GM18520 (cell line): ENCODE results near the gene FGFBP2.

Experiments used
- ATAC-seq: cut with Tn5 transposase; IDR thresholded peaks from one replicate; pipeline ENCODE4 v1.9.1; 2021; ENCODE audit not compliant: unreplicated experiment

The FGFBP2 gene

DNA sequence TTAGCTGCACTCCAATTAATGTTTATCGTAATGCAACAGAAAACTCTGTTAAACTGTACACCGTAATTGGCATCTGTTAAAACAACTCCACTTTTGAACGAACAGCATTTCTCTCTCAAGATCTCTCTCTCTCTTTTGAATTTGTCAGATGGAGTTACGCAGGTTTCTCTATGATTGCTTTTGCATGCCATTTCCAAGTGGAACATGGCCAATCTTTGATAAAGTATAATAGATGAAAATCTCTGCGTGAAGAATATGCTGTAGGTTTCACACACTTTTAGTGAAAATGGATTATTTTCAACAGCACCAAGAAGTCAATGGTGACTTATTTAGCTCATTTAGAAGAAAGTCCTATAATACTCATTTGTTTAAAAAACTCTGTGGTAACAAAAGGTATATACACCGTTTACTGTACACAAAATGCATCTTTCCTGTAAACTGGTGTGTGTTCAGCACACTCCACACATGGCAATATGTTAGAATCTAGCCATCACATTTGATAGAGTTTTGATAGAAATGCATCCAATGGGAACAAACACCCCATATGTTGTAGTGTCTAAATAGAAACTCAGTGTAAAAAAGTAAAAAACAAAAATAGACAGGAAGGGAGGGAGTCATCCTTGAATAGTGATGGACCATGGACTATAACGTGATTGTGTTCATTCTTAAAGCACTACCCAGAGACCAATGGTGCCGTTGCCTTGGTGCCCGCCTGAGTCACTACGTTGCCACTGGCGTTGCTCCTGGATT is 5.8 kb upstream of the FGFBP2 start:
- no peak for ATAC-seq

DNA sequence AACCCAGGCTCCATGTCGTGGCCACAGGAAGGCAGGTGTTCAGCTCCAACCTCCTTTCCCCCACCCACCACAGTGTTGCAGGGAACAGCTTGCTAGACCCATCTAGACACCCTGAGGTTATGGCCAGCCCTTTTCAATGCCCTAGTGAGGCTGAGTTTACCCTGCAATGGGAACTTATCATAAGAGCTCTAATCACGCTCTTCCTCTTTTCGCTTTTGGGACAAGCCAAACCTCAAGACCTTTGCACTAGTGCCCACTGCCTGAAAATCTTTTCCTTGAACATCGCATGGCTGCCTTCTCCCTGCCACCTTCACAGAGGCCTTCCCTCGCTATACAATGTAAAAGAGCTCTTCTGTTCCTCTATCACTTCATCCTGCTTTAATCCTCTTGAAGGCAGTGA is 2.4 kb upstream of the FGFBP2 start:
- ATAC-seq = no peak

DNA sequence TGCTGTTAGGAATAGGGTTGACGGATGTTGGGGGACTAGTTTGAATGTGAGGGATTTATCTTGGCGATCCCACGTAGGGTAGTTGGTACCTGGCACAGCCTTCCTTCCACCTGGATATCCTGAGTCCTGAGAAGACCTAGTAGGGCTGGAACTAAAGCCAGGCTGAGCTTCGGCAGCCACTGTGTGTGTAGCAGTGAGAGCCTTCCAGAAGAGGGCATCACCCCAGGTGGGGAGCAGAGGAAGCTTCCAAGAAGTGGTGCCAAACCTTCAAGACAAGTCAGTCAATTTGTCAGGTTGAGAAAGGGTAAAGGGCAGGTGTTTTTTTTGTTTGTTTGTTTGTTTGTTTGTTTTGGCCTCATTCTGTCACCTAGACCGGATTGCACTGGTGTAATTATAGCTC is 1.2 kb upstream of the FGFBP2 start:
- no peak for ATAC-seq

DNA sequence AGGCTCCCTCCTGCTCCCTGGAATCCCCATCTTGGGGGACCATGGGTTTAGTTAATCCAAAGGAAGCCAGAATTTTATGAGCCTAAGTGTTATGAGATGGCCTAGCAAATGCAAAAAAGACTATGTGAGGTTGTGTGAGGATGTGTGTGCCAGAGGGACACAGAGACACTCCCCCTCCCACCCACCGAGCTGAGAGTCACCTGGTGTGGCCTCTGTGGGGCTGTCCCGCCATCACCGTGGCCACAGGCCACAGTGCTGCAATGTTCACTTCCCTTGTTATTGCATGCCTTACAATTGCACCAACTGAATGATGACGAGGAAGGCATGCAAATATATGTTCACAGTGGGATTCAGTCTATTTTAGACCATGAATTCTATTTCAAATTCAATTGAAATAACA is 601 bp upstream of the FGFBP2 start:
- ATAC-seq = peak; percentile 96

DNA sequence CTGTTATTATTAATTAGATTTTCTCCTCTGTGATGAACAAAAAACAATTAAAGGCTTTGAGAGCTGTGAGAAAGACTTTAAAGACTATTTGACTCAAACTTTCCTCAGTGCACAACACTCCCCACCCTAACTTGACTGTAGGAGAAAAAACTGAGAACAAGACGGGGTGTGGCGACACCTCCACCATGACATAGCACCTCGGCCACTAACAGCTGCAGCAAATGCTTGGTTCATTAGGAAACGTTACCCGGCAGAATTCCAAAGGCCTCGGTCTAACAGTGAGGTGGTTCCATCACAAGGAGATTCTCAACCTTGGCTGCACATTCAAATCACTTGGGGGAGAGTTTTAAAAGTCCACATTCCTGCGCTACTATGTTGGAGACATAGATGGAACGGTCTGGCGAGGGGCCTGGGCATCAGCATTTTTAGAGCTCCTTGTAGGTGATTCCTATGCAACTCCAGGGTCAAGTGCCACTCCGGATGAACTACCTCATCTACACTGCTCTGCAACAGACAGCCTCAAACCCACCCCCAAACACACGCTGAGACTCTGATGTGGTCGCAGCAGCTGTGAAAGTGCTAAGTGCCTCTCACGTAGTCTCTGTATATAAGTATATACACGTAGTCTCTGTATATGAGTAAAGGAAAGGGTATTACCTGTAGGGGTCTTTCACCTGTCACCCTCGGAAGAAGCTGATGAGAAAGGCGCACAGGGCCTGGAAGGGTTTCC is 1.0 kb downstream of the FGFBP2 start:
- ATAC-seq = no peak

DNA sequence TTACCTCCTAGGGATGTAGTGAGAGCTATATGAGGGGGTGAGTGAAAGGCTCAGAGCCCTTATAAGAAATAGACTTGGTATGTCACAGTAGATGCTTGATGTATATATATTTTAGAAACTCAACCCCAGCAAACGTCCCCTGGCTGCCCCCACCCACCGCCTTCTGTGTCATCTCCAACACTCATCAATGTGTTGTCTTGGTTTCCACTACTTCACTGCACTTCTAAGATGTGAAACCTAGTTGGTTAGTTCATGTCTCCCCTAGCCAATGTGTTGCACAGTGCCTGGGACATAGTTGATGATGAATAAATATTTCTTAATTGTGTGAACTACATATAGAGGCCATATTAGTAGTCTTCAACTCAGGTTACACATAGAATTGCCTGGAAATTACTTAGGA is 4.4 kb downstream of the FGFBP2 start:
- ATAC-seq = no peak

DNA sequence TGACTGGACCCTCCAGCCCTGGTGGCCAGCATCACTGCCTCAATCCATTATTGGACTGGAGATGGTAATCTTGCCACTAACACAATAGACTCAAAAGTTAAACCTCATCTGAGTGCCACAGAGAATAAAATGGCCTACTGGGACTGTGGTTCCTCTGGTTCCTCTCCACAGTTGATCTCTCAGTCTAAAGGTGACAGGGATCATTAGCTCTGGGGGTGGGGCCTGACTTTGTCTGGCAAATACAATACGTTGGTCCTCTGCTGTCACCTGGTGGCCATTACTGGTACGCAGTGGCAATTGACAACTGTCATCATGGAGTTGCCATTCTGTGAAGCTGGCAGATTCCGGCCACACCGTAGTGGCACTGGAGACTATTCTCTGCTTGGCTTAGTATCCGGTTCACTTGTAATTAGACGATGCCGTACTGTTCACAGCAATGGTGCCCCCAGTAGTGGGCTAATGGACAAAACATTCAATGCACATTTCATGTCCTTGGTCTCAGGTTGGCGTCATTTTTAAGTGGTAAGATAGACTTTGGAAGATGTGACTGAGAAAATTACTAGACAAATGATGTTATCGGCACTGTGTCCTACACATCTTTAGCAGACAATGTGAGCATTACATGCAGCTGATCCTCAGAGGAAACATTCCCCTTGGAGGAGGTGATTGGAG is 6.7 kb downstream of the FGFBP2 start:
- ATAC-seq = peak; percentile 85

DNA sequence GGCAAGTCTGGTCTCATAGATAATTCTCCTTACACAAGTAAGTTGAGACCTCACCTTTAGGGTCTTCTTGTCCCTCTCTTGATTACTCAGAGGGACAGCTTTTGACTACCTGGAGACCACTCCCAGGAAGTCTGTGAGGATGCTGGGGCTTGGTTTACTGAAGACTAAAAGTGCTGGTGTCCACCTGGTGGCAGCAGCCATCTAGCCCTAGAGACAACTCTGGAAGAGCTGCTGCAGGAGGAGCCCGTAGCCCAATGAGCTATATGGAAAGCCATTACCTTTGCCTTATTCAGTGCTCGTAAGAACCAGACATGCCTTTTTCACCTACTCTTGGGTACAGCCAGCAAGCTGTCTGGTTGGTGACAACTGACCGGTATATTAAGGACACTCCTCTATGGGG is 7.3 kb downstream of the FGFBP2 start:
- no peak for ATAC-seq

DNA sequence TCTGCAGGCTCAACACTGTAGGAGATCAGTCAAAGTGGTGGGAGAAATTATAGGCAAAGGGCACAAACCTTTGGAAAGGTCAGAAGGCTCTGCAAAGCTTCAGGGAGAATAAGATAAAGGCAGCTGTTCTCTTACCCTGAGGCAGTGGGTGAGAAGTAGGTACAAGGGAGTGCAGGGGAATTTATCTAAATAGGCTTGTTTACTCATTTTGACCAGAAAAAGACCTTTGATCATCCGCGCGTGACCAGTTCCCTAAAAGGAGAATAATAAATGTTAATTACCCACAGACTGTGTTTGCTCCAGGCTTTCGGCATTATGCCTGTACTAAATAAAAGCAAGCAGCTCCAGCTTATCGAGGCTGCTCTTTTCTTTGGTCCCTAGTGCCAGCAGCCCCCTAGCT is 9.3 kb downstream of the FGFBP2 start:
- no peak for ATAC-seq

DNA sequence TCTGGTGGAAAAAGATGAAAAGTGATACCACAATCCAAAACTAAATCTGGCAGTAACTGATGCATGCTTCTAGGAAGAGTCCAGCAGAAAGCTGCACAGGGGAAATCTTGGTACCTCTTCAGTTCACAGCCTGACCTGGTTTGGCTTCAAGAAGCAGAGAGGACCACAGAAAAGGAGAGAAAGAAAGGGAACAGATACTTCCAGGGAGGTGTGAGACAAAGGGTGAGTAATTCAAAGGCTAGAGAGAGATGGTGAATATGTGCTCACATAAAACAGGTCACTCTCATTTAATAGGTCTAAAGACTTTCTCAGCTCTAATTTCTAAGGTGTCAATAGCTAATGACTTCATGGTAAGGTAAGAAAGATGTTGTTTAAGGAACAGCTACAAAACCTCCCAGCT is 11.2 kb downstream of the FGFBP2 start:
- no peak for ATAC-seq

DNA sequence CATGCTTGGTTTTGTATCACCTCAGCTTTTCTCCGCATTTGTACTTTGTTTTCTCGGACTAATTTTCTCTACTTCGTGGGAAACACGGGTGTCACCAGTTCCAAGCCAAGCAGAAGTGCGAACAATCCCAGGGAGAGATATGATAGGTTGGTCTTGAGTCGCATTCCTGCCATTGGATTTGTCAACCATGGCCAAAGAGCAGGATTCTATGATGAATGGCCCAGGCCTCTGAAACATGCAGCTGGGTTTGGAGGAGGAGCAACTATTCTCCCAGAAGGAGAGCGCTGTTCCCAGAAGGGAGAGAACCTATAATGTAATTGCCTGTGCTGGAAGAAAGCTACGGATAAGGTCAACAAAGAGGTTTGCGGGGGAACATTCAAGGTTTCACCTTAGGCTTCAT is 14.1 kb downstream of the FGFBP2 start:
- no peak for ATAC-seq

DNA sequence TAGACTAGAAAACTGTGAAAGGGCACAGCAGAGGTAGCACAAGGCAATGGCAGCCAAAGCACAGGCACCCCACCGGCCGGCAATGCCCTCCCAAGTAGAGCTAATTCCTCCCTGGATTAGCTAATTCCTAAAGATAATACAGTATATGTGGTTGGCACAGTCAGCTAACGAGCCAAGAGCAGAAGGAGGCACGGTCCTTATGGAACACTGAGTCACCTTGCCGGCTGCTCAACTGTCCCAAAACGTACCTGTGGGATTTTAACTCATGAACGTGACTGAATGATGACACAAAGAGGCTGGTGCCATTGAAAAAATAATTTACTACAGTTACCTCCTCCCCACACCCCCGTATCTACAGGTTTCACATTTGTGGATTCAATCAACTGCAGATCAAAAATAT is 15.3 kb downstream of the FGFBP2 start:
- ATAC-seq = no peak

DNA sequence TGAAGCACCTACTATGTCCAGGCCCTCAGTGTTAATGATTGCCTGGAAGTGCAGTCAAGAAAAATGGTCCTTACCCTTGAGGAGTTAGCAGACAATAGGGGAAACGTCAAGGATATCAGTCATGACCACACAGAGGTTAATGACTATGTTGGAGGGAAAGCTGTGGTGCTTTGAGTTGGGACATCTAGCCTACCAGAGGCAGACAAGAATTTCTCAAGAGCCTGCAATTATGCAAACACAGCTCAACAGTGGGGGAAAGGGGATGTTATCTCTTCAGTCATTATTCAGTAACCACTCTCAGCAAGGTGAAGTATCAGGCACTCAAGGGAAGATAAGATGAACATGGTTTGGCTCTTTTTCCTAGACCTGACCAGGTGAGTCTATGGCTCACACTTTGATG is 17.5 kb downstream of the FGFBP2 start:
- no peak for ATAC-seq

DNA sequence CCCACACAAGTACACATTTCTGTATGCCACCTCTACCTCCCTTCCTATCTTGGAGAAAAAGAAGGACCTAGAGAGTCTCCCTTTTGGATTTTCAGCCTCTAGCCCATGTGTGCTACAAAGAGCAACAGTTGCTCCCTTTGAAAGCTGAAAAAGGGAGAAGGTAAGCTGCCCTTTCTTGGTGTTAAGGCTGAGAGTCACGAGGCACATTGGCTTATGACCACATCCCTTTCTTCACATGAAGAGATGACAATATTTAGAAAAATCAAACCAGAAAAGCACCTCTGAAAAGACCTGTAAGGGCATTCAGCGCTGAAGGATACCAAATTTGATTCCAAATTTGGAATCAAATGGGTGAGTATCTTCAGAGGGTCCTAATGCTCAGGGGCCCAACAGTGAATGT is 18.1 kb downstream of the FGFBP2 start:
- no peak for ATAC-seq

DNA sequence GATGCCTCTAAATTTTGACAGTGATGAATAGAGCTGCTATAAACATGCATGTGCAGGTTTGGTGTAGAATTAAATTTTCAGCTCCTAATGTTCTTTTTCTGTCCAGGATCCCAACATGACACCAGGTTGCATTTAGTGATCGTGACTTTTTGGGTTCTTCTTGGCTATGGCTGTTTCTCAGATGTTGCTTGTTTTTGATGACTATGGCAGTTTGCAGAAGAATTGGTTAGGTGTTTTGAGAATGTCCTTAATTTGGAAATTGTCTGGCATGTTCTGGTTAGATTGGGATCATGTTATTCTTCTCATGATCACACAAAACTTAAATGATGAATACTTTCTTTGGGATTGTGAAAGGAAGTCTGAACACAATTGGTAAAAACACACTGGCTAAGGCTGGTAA is 20.7 kb downstream of the FGFBP2 start:
- ATAC-seq = no peak

DNA sequence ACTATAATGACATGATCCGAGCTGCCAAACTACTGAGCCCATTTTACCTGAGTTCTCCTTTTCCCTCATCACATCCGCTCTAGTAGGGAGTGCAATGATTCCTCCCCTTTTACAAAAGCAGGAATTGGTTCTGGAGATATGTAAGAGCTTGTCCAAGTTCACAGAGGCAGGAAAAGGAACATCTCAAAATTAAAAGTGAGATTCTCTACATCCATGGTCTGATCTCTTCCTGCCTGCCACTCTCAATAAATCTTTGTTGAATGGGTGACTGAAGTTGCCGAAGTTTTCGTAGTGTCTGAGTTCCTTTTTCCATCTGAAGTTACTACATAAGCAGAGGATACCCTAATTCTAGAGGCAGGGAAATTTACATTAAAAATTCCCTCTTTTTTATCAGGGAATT is 24.3 kb downstream of the FGFBP2 start, which contains the start of gene FGFBP1:
TSS of gene FGFBP1 (minus strand) at position 101 of the 400 bp plus-strand sequence. CDS start 2,108 bp downstream, outside the sequence.
- no peak for ATAC-seq

DNA sequence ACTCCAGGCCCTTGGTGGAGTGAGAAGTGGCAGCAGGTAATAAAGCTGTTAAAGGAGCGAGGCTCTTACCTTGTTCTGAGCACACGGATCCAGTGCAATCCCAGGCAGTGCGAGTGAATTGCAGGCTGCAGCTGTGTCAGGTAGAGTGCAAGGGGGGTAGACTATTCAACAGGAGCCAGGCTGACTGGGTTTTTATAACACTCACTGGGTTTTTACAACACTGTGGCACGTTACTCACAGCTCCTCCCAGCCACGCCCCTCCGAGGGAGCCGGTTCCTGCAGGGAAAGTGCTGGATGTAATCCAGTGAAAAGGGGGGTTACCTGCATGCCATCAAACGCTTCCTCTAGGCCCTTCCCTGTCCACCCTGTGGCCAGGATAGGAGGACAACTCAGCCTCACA is 24.8 kb downstream of the FGFBP2 start:
- ATAC-seq = no peak

DNA sequence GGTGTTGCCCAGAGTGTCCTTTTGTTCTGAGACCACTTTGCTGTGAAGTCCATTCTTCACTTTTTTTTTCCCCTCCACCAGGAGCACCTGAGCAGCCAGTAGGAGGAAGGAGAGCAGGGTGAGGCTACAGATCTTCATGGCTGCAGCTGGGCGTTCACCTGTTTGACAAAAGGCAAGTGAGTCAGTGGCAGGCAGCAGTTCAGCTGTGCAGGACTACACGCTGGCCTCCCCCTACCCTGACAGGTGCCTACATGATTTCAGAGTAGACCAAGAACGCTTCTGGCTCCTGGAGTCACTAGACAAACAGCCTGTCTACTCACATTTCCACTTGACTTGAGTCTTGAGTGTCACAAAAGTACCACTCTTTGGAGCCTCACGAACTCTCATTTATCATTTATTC is 26.5 kb downstream of the FGFBP2 start:
- no peak for ATAC-seq

DNA sequence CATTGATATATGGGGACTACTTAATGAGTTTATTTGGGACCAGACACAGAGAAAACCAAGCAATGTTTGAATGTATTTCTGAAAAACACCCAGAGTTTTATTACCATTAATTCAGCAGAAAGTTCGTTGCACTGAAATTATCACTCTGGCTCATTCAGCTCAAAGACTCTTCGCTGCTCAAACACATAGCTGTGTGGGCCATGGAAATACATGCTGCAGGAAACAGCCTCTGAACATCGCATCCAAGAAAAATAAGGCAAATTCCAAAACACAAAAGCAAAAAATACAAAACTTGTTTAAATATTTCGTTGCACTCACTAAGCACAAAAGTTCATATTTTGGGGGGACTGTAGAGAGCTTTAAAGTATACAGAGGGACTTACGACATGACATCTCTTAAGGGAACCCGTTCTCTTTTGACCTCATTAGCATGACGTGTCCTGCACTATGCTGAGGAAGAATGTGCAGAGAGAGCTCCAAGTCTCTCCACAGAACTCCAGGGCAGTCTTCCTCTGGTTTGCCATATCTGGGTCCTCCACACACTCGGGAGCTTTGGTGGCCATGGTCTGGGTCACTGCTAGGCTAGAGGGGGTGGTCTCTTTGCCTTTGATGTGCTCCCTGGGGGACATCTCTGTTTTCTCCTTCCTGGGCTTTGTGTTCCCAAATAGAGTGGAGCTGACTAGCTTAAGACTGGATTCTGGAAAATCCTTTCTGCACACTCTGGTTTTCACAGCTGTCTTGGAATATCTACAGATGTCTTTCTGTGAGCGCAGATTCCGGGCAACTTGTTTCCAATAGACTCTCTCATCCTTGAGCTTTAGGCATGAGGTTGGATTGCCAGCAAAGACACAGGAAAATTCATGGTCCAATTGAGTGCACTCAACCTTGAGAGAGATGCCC is 27.2 kb downstream of the FGFBP2 start:
- no peak for ATAC-seq

DNA sequence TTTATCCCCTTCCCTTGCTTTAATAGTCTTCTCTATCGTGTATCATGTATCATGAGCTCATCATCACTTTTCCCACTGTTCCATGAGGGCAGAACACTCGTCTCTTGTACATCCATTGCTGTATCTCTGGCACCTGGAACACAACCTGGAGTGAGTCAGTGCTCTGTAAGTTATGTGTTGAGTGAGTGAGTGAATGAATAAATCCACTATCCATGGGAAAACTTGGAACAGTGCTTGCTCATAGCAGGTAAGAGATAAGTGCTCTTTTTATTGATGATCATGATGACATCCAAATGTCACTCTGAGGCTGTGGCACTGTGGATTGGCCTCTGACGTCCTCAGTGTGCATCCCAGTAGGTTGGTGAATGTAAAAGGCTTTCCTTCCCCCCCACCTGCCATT is 28.7 kb downstream of the FGFBP2 start:
- no peak for ATAC-seq
